BJ (cell line): Measurements from ENCODE around the gene ZSCAN9. TPM values are rescaled to one million over a fixed set of nuclear protein-coding genes. Genes with fewer than 3 reads are reported as not detected.

Experiments
- CTCF ChIA-PET: fragments of 350-600 bp; formaldehyde crosslinking; extraction: SDS; loops from one replicate; lab custom pipeline; 2021; ENCODE audit warnings: antibody characterized with exemption, inconsistent platforms; lab: Yijun Ruan, JAX
- POLR2A ChIA-PET: fragments of 300-600 bp; sonication (Branson Sonifier 250); formaldehyde crosslinking; extraction: SDS; loops from one replicate; lab custom pipeline; 2021; ENCODE audit warnings: antibody characterized with exemption; lab: Charles Lee
- DNase-seq: peaks from one replicate; pipeline ENCODE4 v3.0.0-alpha.2; 2011; ENCODE audit warnings: low read depth
- H3K27me3 ChIP-seq: 2 replicates; pipeline ENCODE4 v1.6.0; 2011; ENCODE audit warnings: low read length; ENCODE audit not compliant: control insufficient read depth, insufficient read depth
- H3K36me3 ChIP-seq: 2 replicates; pipeline ENCODE4 v1.5.1; 2011; ENCODE audit warnings: low read length; ENCODE audit not compliant: control insufficient read depth, insufficient read depth
- H3K4me3 ChIP-seq: 2 replicates; pipeline ENCODE4 v1.5.1; 2011; ENCODE audit warnings: low read depth, mild to moderate bottlenecking, control low read depth, low read length
- polyA plus RNA-seq: library from polyadenylated mRNA; depleted of rRNA; stranded (reverse); fragments of >200 nt; gene quantifications from 2 replicates; pipeline ENCODE4 v1.2.3, GENCODE V29; 2011
- TF ChIP-seq, protein P1 (sequence below): IDR thresholded peaks from 2 replicates; pipeline ENCODE4 v1.5.1; 2011; ENCODE audit warnings: low read depth, mild to moderate bottlenecking, control low read depth, inconsistent platforms, low read length, moderate library complexity; ENCODE audit not compliant: insufficient read depth

The ZSCAN9 gene
- polyA plus RNA-seq, 1 experiment: 9.9 TPM

DNA sequence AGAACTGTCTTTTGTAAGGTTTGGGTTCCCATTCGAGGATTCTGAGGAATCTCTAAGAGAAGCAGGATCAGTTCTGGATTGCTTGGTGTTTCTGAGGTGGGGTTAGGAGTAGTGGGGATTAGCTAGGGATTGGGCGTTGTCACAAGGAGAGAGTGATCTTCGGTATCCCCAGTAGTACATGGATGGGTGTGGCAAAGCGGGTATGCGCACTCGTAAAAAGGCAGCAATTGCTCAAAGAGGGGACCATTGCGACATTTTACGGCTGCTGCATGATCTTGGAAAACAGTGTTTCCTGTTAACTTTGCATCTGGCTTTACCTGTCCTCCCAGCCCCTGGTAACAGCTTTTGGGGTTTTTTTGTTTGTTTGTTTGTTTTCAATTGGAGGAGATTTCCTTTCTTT lies 9.7 kb upstream of the ZSCAN9 start:
- H3K27me3 ChIP-seq: no peaks in the 10 kb centered on the region; the same call in 1 of the 2 replicates
- TF ChIP-seq, protein P1, sequence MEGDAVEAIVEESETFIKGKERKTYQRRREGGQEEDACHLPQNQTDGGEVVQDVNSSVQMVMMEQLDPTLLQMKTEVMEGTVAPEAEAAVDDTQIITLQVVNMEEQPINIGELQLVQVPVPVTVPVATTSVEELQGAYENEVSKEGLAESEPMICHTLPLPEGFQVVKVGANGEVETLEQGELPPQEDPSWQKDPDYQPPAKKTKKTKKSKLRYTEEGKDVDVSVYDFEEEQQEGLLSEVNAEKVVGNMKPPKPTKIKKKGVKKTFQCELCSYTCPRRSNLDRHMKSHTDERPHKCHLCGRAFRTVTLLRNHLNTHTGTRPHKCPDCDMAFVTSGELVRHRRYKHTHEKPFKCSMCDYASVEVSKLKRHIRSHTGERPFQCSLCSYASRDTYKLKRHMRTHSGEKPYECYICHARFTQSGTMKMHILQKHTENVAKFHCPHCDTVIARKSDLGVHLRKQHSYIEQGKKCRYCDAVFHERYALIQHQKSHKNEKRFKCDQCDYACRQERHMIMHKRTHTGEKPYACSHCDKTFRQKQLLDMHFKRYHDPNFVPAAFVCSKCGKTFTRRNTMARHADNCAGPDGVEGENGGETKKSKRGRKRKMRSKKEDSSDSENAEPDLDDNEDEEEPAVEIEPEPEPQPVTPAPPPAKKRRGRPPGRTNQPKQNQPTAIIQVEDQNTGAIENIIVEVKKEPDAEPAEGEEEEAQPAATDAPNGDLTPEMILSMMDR: no peak
- no peak for DNase-seq
- CTCF ChIA-PET: no interaction called here
- no peaks in the 10 kb centered on the region for H3K36me3 ChIP-seq
- POLR2A ChIA-PET: no interaction called here
- no peak overlapping the region for H3K4me3 ChIP-seq

DNA sequence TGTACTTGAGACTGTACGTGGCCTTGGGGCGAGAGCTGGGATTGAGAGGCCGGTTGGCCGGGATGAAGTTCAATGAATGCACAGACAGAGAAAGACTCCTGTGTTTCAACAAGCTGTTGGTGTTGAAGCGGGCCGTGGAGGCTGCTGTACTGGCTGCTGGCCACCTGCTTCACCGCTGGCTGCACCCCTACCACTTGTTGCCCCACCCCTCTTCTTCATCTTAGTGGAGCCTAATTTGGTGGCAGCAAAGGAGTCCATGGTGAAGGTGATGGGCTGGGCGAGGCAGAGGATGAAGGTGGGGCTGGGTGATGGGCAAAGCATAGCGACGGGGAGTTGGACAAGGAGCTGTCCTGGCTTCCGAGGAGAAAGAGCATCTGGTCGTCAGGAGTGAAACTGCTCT lies 7.2 kb upstream of the ZSCAN9 start:
- Histone ChIP-seq H3K36me3 (no peaks in the 10 kb centered on the region), H3K4me3 (no peak overlapping the region), H3K27me3 (no peaks in the 10 kb centered on the region; the same call in 1 of the 2 replicates)
- ChIA-PET CTCF (interaction anchor here (1.9 kb wide), 1 partner anchor 138 kb away, joined by 7 read pairs; no protein-coding TSS in a partner anchor), POLR2A (interaction anchor here (0.7 kb wide), 1 partner anchor 76 kb away, joined by 3 read pairs; the partner anchor contains the start of gene ZKSCAN8)
- TF ChIP-seq, protein P1: no peak
- no peak for DNase-seq

DNA sequence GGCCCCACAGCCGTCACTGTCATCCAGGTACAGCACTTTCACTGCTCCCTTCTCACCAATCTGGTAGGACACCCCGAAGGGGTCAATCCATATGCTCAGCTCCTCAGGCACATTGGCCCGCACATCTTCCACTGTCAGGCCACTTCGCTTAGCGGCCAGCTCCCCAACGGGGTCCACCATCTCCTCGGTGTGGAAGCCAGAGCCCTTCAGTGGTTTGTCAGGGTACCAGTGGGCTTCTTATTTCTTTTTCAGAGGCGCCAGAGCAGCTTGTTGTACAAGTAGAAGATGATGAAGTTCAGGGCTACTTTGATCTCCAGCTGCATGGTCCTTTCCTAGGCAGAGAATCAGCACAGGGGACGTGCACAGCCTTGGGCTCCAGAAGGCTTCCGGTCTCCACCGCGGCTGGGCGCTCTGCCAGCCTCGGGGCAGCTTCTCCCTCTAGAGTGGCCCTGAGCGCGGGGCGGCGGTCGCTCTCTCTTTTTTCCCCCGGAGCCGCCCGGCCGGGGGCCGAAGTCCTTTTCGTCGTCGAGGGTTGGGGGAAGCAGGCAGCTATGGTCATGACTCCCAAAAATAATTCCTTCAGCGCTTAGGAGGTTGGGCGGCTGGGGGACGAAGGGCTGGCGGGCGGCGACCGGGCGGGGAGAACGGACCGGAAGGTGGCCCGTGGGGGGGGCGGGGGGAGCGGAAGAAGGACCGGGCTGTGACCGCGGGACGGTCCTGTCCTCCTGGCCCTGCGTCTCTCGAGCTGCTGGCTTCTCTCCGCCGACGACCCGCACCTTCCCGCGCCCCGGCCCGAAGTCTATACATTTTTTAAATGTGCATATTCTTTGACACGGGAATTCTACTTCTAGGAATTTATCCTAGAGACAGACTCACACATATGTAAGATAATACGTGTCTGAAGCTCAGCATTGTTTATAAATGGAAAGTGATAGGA lies 6.5 kb upstream of the ZSCAN9 start:
- CTCF ChIA-PET: interaction anchor here (0.8 to 1.9 kb wide), 2 partner anchors 59 to 137 kb away, joined by 3 to 7 read pairs; no protein-coding TSS in a partner anchor
- POLR2A ChIA-PET: interaction anchor here (0.7 kb wide), 1 partner anchor 77 kb away, joined by 3 read pairs; the partner anchor contains the start of gene ZKSCAN8
- Histone ChIP-seq H3K27me3 (no peaks in the 10 kb centered on the region; the same call in 1 of the 2 replicates), H3K36me3 (no peaks in the 10 kb centered on the region), H3K4me3 (peak overlapping the region; percentile 56)
- TF ChIP-seq, protein P1: no peak
- DNase-seq: no peak

GRCh38 chr6:28220257-28221133 lies 4.6 kb upstream of the ZSCAN9 start:
- CTCF ChIA-PET: no interaction called here
- no peak for DNase-seq
- H3K27me3 ChIP-seq: no peaks in the 10 kb centered on the region; the same call in 1 of the 2 replicates
- H3K4me3 ChIP-seq: no peak overlapping the region
- H3K36me3 ChIP-seq: no peaks in the 10 kb centered on the region
- POLR2A ChIA-PET: no interaction called here
- TF ChIP-seq, protein P1: no peak
